Cardiac muscle cell (in vitro differentiated cells and primary cell): ENCODE data around the gene ELF5. TPM values are rescaled to one million over a fixed set of nuclear protein-coding genes. Genes with fewer than 3 reads are reported as not detected.
A peak's percentile ranks its signal among the peaks of the same experiment; 100 is the strongest.

Experiments used
- DNase-seq, 2 donors: peaks; one replicate each; pipeline versions ENCODE4 v3.0.0 to v3.0.0-alpha.2; 2010 to 2017; ENCODE audit warnings: low read depth in 1 of 2, low spot score in 1 of 2
- H3K27ac ChIP-seq: fragments of 200-600 bp; sonication (generic); 2 replicates; pipeline ENCODE4 v1.5.1; 2016
- H3K27me3 ChIP-seq: fragments of 200-600 bp; sonication (generic); 2 replicates; pipeline ENCODE4 v1.6.0; 2016; ENCODE audit warnings: control low read depth
- H3K36me3 ChIP-seq: fragments of 200-600 bp; sonication (generic); 2 replicates; pipeline ENCODE4 v1.5.1; 2016; ENCODE audit warnings: control low read depth
- H3K4me1 ChIP-seq: fragments of 200-600 bp; sonication (generic); 2 replicates; pipeline ENCODE4 v1.8.1; 2017; ENCODE audit warnings: low read depth, mild to moderate bottlenecking, mixed run types
- H3K4me3 ChIP-seq: fragments of 200-600 bp; sonication (generic); 2 replicates; pipeline ENCODE4 v1.5.1; 2016; ENCODE audit warnings: mild to moderate bottlenecking
- H3K9me3 ChIP-seq: fragments of 200-600 bp; sonication (generic); 2 replicates; pipeline ENCODE4 v1.5.1; 2017; ENCODE audit warnings: low read depth, mild to moderate bottlenecking, control low read depth
- CTCF ChIP-seq: IDR thresholded peaks from 2 replicates; pipeline ENCODE4 v1.5.1; 2012; ENCODE audit warnings: low read depth, mild to moderate bottlenecking, low read length
- polyA plus RNA-seq: library from polyadenylated mRNA; unstranded; fragments of >200 nt; fragmentation: Nextera tagmentation; extraction: Ambion mirVana; gene quantifications from 2 replicates; pipeline ENCODE4 v1.2.1, GENCODE V29; 2016
- total RNA-seq: library from RNA; depleted of rRNA; stranded (reverse); fragments of >200 nt; gene quantifications from 2 replicates; pipeline ENCODE4 v1.2.3, GENCODE V29; 2016

Gene ELF5
- total and polyA plus RNA-seq, 2 experiments from 2014 or later, result not detected

GRCh38 chr11:34552270-34552669 is 38.7 kb upstream of the ELF5 start:
- Histone ChIP-seq H3K27ac (no peak overlapping the region), H3K27me3 (no peaks in the 10 kb centered on the region), H3K9me3 (no peaks in the 10 kb centered on the region), H3K4me1 (no peaks in the 10 kb centered on the region), H3K36me3 (no peaks in the 10 kb centered on the region), H3K4me3 (no peak overlapping the region)
- no peak for DNase-seq
- TF ChIP-seq CTCF, result no peak

DNA sequence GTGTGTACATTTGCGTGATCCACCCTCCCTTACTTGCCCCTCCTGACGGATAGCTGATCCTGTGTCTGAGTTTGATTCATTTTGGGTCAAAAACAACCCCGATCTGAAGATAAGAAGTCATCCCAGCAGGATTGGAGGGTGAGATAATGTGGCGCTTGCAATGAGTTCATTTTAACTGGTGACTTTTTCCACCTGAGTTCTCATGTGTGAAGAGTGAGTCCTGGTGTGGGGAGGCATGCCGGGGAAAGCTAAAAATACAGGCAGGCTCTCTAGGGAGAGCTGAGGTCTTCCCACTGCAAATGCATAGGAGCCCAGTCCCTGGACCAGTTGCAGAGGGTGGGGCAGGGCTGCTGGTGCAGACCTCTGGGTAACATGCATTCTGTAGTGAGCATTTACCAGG is 35.7 kb upstream of the ELF5 start:
- no peaks in the 10 kb centered on the region for H3K27me3 ChIP-seq
- DNase-seq, result peak in 1 of 2 donors; percentile 7
- H3K27ac ChIP-seq, result no peak overlapping the region
- no peaks in the 10 kb centered on the region for H3K36me3 ChIP-seq
- TF ChIP-seq CTCF, result no peak
- no peaks in the 10 kb centered on the region for H3K4me1 ChIP-seq
- no peaks in the 10 kb centered on the region for H3K9me3 ChIP-seq
- H3K4me3 ChIP-seq, result no peak overlapping the region

- no peak for DNase-seq
- Histone ChIP-seq H3K27me3 (no peaks in the 10 kb centered on the region), H3K27ac (no peak overlapping the region), H3K4me1 (no peaks in the 10 kb centered on the region), H3K36me3 (no peaks in the 10 kb centered on the region), H3K4me3 (no peak overlapping the region), H3K9me3 (no peaks in the 10 kb centered on the region)
- no peak for TF ChIP-seq CTCF
Observed at GRCh38 chr11:34548278-34548677, 34.7 kb upstream of the ELF5 start.

GRCh38 chr11:34546511-34547209 is 33.1 kb upstream of the ELF5 start:
- Histone ChIP-seq H3K9me3 (no peaks in the 10 kb centered on the region), H3K27me3 (no peaks in the 10 kb centered on the region), H3K36me3 (no peaks in the 10 kb centered on the region), H3K27ac (no peak overlapping the region), H3K4me3 (no peak overlapping the region), H3K4me1 (no peaks in the 10 kb centered on the region)
- DNase-seq, result no peak
- TF ChIP-seq CTCF, result no peak

DNA sequence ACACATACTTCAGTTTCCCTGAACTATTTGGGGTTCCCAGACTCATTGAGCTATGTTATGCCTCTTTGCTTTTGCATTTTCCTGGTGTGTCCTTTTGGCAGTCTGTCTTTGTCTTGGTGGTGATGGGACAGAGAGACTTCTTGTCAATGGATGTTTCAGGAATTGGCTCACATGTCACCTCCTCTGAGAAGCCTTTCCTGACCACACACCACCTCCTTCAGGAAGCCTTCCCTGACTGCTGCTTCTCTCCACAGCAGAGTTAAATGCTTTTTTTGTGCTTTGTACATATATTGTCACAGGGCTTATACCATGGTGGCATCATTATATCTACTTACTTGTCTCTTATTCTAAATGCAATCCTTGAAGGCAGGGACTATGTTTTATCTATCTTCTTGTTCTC is 28.5 kb upstream of the ELF5 start:
- Histone ChIP-seq H3K27me3 (no peaks in the 10 kb centered on the region), H3K4me1 (no peaks in the 10 kb centered on the region), H3K9me3 (no peaks in the 10 kb centered on the region), H3K36me3 (no peaks in the 10 kb centered on the region), H3K4me3 (no peak overlapping the region), H3K27ac (no peak overlapping the region)
- no peak for TF ChIP-seq CTCF
- no peak for DNase-seq

- Histone ChIP-seq H3K4me1 (no peaks in the 10 kb centered on the region), H3K4me3 (no peak overlapping the region), H3K27ac (no peak overlapping the region), H3K9me3 (no peaks in the 10 kb centered on the region), H3K36me3 (no peaks in the 10 kb centered on the region), H3K27me3 (no peaks in the 10 kb centered on the region)
- TF ChIP-seq CTCF, result no peak
- no peak for DNase-seq
Observed at GRCh38 chr11:34540870-34541269, 27.3 kb upstream of the ELF5 start.
